GM12891 (cell line): ENCODE data around the gene XIAP.

Experiments
- PAX5 ChIP-seq: IDR thresholded peaks from 2 replicates; pipeline ENCODE4 v1.6.1; 2011; ENCODE audit warnings: low read length, moderate library complexity, mild to moderate bottlenecking; ENCODE audit not compliant: insufficient read depth, severe bottlenecking
- POLR2A ChIP-seq: IDR thresholded peaks from 2 replicates; pipeline ENCODE4 v1.6.1; 2011; ENCODE audit warnings: low read depth, low read length, control low read depth
- POLR2AphosphoS5 ChIP-seq: IDR thresholded peaks from 2 replicates; pipeline ENCODE4 v1.6.1; 2011; ENCODE audit warnings: low read depth, low read length, control low read depth
- SPI1 ChIP-seq: IDR thresholded peaks from 2 replicates; pipeline ENCODE4 v1.6.1; 2011; ENCODE audit warnings: low read depth, low read length, control low read depth
- TAF1 ChIP-seq: IDR thresholded peaks from 2 replicates; pipeline ENCODE4 v1.6.1; 2011; ENCODE audit warnings: low read depth, low read length, control low read depth

- peak; percentile 62 for TF ChIP-seq POLR2A
- 0 out of 2 replicates have a peak, but pooled peaks have one; percentile 21 for TF ChIP-seq POLR2AphosphoS5
- 0 out of 2 replicates have a peak, but pooled peaks have one; percentile 24 for TF ChIP-seq TAF1
- TF ChIP-seq PAX5, result no peak
- no peak for TF ChIP-seq SPI1
Observed at GRCh38 chrX:123859846-123860838, at the start of gene XIAP.
